WTC11 (cell line): ENCODE measurements around the gene CENPA. TPM values are rescaled to one million over a fixed set of nuclear protein-coding genes. Genes with fewer than 3 reads are reported as not detected.

Source experiments
- ATAC-seq: fragments of 200-7000 bp; cut with Tn5 transposase; 2 replicates; pipeline ENCODE4 v1.10.0; 2021; ENCODE audit warnings: mild to moderate bottlenecking, moderate library complexity
- CTCF ChIA-PET: fragments of 300-600 bp; sonication (Branson Sonifier 250); formaldehyde crosslinking; loops from one replicate; lab custom pipeline; 2021; ENCODE audit warnings: antibody characterized with exemption; lab: Charles Lee
- POLR2A ChIA-PET: fragments of 350-600 bp; sonication (Branson Sonifier 250); formaldehyde crosslinking; loops from one replicate; lab custom pipeline; 2021; ENCODE audit warnings: antibody characterized with exemption; lab: Charles Lee
- DNase-seq: peaks from one replicate; pipeline ENCODE4 v3.0.0; 2021; ENCODE audit warnings: low spot score
- H3K27ac Mint-ChIP-seq: 2 replicates; pipeline ENCODE4 v1.8.0; 2021; ENCODE audit warnings: mixed read lengths
- H3K27me3 Mint-ChIP-seq: 2 replicates; pipeline ENCODE4 v1.8.0; 2021; ENCODE audit warnings: low read depth, mild to moderate bottlenecking, moderate library complexity, mixed read lengths
- H3K36me3 Mint-ChIP-seq: 2 replicates; pipeline ENCODE4 v1.8.0; 2021; ENCODE audit warnings: mixed read lengths
- H3K4me1 Mint-ChIP-seq: 2 replicates; pipeline ENCODE4 v1.8.0; 2022; ENCODE audit warnings: mixed read lengths
- H3K4me3 Mint-ChIP-seq: 2 replicates; pipeline ENCODE4 v1.8.0; 2021; ENCODE audit warnings: mild to moderate bottlenecking, moderate library complexity, mixed read lengths
- H3K9me3 Mint-ChIP-seq: 2 replicates; pipeline ENCODE4 v1.8.0; 2021; ENCODE audit warnings: mixed read lengths
- ATF1 ChIP-seq: sonication (generic); formaldehyde crosslinking; IDR thresholded peaks from 2 replicates; pipeline ENCODE4 v1.8.1; 2023; ENCODE audit warnings: mild to moderate bottlenecking, moderate library complexity, missing genetic modification reagents
- ETV6 ChIP-seq: sonication (generic); formaldehyde crosslinking; IDR thresholded peaks from 2 replicates; pipeline ENCODE4 v1.8.1; 2022; ENCODE audit warnings: mild to moderate bottlenecking, missing genetic modification reagents
- FOXJ3 ChIP-seq: sonication (generic); formaldehyde crosslinking; IDR thresholded peaks from 2 replicates; pipeline ENCODE4 v1.9.0; 2021; ENCODE audit warnings: missing genetic modification reagents, mild to moderate bottlenecking, borderline replicate concordance
- GABPB1 ChIP-seq: sonication (generic); formaldehyde crosslinking; IDR thresholded peaks from 2 replicates; pipeline ENCODE4 v1.8.1; 2023; ENCODE audit warnings: mild to moderate bottlenecking, missing genetic modification reagents
- HMGA2 ChIP-seq: fragments of 250-450 bp; sonication (Bioruptor Pico); IDR thresholded peaks from 2 replicates; pipeline ENCODE4 v1.4.0; 2021; ENCODE audit warnings: mild to moderate bottlenecking, moderate library complexity
- JUN ChIP-seq: sonication (generic); formaldehyde crosslinking; IDR thresholded peaks from 2 replicates; pipeline ENCODE4 v1.8.0; 2023; ENCODE audit warnings: mild to moderate bottlenecking, missing genetic modification reagents
- NFE2L1 ChIP-seq: sonication (generic); formaldehyde crosslinking; IDR thresholded peaks from 2 replicates; pipeline ENCODE4 v1.8.1; 2023; ENCODE audit warnings: missing genetic modification reagents
- NR3C1 ChIP-seq: sonication (generic); formaldehyde crosslinking; conservative IDR thresholded peaks from 2 replicates; pipeline ENCODE4 v1.8.1; 2023; ENCODE audit warnings: low read depth, mild to moderate bottlenecking, missing genetic modification reagents
- RORB ChIP-seq: fragments of 250-450 bp; sonication (Bioruptor Pico); IDR thresholded peaks from 2 replicates; pipeline ENCODE4 v1.9.0; 2021; ENCODE audit warnings: mild to moderate bottlenecking
- ZBTB21 ChIP-seq: sonication (generic); formaldehyde crosslinking; IDR thresholded peaks from 2 replicates; pipeline ENCODE4 v1.8.1; 2023; ENCODE audit warnings: mild to moderate bottlenecking, missing genetic modification reagents, borderline replicate concordance
- ZNF263 ChIP-seq: sonication (generic); formaldehyde crosslinking; IDR thresholded peaks from 2 replicates; pipeline ENCODE4 v1.8.1; 2022; ENCODE audit warnings: low read depth, mild to moderate bottlenecking, moderate library complexity, missing genetic modification reagents
- ZNF317 ChIP-seq: sonication (generic); formaldehyde crosslinking; IDR thresholded peaks from 2 replicates; pipeline ENCODE4 v1.8.1; 2023; ENCODE audit warnings: low read depth, mild to moderate bottlenecking, moderate library complexity, missing genetic modification reagents, borderline replicate concordance
- ZNF423 ChIP-seq: fragments of 250-450 bp; sonication (Bioruptor Pico); IDR thresholded peaks from 2 replicates; pipeline ENCODE4 v2.1.2; 2022; ENCODE audit warnings: mild to moderate bottlenecking, moderate library complexity
- total RNA-seq: library from RNA; stranded (reverse); gene quantifications from 3 replicates; pipeline ENCODE4 v1.2.3, GENCODE V29; 2021
- TF ChIP-seq, protein P1 (sequence below): fragments of 250-450 bp; sonication (Bioruptor Pico); conservative IDR thresholded peaks from 2 replicates; pipeline ENCODE4 v1.9.0; 2021; ENCODE audit warnings: mild to moderate bottlenecking
- TF ChIP-seq, protein P2 (sequence below): sonication (generic); formaldehyde crosslinking; IDR thresholded peaks from 2 replicates; pipeline ENCODE4 v1.8.0; 2022; ENCODE audit warnings: missing genetic modification reagents
- TF ChIP-seq, protein P3 (sequence below): sonication (generic); formaldehyde crosslinking; IDR thresholded peaks from 2 replicates; pipeline ENCODE4 v1.8.1; 2022; ENCODE audit warnings: low read depth, mild to moderate bottlenecking, moderate library complexity, missing genetic modification reagents, borderline replicate concordance
- TF ChIP-seq, protein P4 (sequence below): fragments of 250-450 bp; sonication (Bioruptor Pico); IDR thresholded peaks from 2 replicates; pipeline ENCODE4 v1.9.0; 2021; ENCODE audit warnings: moderate library complexity, mild to moderate bottlenecking, inconsistent platforms, borderline replicate concordance
- TF ChIP-seq, protein P5 (sequence below): sonication (generic); formaldehyde crosslinking; IDR thresholded peaks from 2 replicates; pipeline ENCODE4 v1.8.1; 2023; ENCODE audit warnings: mild to moderate bottlenecking, missing genetic modification reagents
- TF ChIP-seq, protein P6 (sequence below): sonication (generic); formaldehyde crosslinking; IDR thresholded peaks from 2 replicates; pipeline ENCODE4 v1.8.1; 2023; ENCODE audit warnings: mild to moderate bottlenecking, missing genetic modification reagents

The CENPA gene
- total RNA-seq, 1 experiment from 2014 or later: 45.6 TPM

DNA sequence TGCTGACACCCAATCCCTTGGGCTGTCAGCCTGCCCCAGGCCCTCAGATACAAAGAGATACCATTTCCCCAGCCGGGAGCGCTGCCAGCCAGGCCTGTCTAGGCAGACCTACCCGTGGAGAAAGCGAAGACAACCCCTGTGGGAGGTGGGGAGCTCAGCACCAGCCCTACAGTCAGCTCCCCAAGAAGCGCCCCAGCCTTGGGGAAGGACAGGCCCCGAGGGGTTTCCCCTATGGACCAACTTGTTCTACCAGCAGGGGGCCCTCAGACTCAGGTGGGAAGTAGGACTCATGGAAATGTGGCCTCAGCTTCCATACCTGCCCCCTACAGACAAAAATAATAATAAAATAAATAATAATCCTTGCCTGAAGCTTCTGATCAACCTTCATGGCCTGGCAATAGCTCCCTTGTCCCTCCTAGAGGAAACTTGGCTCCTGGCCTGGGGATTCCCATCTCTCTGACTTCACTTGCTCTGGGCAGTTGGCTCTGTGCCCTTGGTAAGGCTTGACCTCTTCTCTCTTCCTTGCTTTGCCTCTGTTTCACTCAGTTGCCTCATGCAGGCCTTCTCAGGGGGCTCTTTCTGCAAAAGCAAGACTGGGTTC, 14.8 kb upstream of the CENPA start (continued):
- TF ChIP-seq, protein P1, sequence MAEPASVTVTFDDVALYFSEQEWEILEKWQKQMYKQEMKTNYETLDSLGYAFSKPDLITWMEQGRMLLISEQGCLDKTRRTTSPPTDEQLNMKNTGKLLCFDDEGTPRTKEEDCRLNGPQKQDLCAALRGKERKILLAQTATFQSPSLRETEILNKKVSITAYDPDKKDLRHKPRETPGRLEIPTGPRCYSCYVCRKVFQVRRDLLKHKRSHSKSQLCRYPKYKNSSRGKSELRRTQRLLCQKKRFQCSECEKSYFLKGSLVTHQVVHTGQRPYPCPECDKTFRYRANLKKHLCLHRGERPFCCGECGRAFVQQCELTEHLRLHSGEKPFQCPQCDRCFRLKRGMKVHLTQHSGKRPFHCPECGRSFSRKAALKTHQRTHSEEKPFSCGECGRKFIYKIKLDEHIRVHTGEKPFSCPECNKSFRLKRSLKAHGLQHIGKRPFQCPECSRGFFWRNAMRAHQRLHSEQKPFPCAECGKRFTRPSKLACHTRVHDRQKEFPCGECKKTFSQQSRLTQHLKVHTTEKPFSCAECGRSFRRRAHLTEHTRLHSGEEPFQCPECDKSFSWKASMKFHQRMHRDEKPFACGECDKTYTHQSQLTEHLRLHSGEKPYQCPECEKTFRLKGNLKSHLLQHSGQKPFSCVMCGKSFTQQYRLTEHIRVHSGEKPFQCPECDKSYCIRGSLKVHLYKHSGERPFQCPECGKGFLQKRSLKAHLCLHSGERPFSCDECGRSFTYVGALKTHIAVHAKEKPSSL: no peak
- TF ChIP-seq ZBTB21 (CRISPR knock-in tag) (no peak), ATF1 (no peak), ETV6 (CRISPR knock-in tag) (no peak)
- TF ChIP-seq, protein P2, sequence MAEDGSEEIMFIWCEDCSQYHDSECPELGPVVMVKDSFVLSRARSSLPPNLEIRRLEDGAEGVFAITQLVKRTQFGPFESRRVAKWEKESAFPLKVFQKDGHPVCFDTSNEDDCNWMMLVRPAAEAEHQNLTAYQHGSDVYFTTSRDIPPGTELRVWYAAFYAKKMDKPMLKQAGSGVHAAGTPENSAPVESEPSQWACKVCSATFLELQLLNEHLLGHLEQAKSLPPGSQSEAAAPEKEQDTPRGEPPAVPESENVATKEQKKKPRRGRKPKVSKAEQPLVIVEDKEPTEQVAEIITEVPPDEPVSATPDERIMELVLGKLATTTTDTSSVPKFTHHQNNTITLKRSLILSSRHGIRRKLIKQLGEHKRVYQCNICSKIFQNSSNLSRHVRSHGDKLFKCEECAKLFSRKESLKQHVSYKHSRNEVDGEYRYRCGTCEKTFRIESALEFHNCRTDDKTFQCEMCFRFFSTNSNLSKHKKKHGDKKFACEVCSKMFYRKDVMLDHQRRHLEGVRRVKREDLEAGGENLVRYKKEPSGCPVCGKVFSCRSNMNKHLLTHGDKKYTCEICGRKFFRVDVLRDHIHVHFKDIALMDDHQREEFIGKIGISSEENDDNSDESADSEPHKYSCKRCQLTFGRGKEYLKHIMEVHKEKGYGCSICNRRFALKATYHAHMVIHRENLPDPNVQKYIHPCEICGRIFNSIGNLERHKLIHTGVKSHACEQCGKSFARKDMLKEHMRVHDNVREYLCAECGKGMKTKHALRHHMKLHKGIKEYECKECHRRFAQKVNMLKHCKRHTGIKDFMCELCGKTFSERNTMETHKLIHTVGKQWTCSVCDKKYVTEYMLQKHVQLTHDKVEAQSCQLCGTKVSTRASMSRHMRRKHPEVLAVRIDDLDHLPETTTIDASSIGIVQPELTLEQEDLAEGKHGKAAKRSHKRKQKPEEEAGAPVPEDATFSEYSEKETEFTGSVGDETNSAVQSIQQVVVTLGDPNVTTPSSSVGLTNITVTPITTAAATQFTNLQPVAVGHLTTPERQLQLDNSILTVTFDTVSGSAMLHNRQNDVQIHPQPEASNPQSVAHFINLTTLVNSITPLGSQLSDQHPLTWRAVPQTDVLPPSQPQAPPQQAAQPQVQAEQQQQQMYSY: no peak
- TF ChIP-seq, protein P3, sequence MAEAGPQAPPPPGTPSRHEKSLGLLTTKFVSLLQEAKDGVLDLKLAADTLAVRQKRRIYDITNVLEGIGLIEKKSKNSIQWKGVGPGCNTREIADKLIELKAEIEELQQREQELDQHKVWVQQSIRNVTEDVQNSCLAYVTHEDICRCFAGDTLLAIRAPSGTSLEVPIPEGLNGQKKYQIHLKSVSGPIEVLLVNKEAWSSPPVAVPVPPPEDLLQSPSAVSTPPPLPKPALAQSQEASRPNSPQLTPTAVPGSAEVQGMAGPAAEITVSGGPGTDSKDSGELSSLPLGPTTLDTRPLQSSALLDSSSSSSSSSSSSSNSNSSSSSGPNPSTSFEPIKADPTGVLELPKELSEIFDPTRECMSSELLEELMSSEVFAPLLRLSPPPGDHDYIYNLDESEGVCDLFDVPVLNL (CRISPR knock-in tag): no peak
- TF ChIP-seq, protein P4, sequence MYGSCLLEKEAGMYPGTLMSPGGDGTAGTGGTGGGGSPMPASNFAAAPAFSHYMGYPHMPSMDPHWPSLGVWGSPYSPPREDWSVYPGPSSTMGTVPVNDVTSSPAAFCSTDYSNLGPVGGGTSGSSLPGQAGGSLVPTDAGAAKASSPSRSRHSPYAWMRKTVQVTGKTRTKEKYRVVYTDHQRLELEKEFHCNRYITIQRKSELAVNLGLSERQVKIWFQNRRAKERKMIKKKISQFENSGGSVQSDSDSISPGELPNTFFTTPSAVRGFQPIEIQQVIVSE: no peak
- TF ChIP-seq, all 79 proteins: peak for 0

DNA sequence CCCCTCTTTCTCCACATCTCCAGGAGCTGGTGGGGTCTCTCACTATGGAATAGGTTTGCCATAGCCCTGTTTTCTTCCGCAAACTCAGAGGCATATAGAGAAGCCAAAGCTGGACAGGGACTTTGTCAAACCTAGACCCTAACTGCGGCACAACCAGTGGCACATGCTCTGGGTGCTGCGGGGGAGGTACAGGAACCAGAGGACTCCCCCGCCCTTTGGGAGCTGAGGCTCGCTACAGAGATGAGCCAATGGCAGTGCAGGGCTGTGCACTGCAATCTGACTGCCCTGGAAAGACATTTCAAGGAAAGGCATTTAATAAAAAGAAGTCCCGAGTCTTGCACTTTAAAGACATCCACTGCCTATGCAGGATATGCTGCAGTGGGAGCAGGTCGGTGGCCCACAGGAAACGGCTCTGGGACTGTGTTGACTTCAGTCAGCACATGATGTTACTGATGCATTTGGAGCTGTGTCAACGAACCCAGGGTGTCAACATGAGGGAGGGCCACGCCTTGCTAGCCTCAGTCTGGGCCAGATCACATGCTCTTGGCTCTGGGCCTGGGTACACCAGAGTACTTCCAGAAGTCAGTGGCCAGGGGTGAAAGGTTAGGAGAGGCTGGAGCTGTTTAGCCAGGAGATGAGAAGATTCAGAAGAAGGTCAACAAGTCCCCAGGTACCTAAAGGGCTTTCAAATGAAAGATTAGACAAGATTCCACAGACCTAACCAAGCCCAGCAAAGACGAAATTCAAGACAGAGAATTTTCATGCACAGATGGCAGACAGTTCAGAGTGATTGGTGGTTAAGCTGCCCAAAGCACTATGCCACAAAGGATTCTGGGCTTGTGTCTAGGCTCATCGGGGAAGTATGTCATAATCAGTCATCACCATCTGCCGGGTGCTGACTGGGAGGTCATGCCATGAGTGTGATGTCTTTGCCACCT, 13.5 kb upstream of the CENPA start:
- Mint-ChIP-seq H3K36me3 (no peaks in the 10 kb centered on the region), H3K4me1 (no peaks in the 10 kb centered on the region), H3K9me3 (no peaks in the 10 kb centered on the region), H3K27me3 (no peaks in the 10 kb centered on the region), H3K27ac (no peak overlapping the region; the same call in 1 of the 2 replicates), H3K4me3 (no peak overlapping the region)
- CTCF ChIA-PET: no interaction called here
- no peak for ATAC-seq
- POLR2A ChIA-PET: interaction anchor here (1.1 kb wide), 1 partner anchor 13 kb away, joined by 3 read pairs; the partner anchor contains the start of gene CENPA
- DNase-seq: no peak
- TF ChIP-seq RORB (CRISPR knock-in tag) (no peak), NFE2L1 (no peak), ZNF423 (no peak), HMGA2 (no peak), FOXJ3 (no peak), NR3C1 (no peak), JUN (CRISPR knock-in tag) (no peak), GABPB1 (no peak), ZNF263 (CRISPR knock-in tag) (no peak), ZNF317 (CRISPR knock-in tag) (no peak)
- TF ChIP-seq, protein P5, sequence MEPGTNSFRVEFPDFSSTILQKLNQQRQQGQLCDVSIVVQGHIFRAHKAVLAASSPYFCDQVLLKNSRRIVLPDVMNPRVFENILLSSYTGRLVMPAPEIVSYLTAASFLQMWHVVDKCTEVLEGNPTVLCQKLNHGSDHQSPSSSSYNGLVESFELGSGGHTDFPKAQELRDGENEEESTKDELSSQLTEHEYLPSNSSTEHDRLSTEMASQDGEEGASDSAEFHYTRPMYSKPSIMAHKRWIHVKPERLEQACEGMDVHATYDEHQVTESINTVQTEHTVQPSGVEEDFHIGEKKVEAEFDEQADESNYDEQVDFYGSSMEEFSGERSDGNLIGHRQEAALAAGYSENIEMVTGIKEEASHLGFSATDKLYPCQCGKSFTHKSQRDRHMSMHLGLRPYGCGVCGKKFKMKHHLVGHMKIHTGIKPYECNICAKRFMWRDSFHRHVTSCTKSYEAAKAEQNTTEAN: no peak
- TF ChIP-seq, protein P6, sequence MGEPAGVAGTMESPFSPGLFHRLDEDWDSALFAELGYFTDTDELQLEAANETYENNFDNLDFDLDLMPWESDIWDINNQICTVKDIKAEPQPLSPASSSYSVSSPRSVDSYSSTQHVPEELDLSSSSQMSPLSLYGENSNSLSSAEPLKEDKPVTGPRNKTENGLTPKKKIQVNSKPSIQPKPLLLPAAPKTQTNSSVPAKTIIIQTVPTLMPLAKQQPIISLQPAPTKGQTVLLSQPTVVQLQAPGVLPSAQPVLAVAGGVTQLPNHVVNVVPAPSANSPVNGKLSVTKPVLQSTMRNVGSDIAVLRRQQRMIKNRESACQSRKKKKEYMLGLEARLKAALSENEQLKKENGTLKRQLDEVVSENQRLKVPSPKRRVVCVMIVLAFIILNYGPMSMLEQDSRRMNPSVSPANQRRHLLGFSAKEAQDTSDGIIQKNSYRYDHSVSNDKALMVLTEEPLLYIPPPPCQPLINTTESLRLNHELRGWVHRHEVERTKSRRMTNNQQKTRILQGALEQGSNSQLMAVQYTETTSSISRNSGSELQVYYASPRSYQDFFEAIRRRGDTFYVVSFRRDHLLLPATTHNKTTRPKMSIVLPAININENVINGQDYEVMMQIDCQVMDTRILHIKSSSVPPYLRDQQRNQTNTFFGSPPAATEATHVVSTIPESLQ (CRISPR knock-in tag): no peak
- TF ChIP-seq, protein P4: no peak
- TF ChIP-seq, protein P3 (CRISPR knock-in tag): no peak
